ENCODE data around the gene DPH2. TPM values are rescaled to one million over a fixed set of nuclear protein-coding genes. Genes with fewer than 3 reads are reported as not detected.

Gene DPH2
- total and polyA plus RNA-seq, 9 donors = 7.2 to 27.0 (median 15.5) TPM

DNA sequence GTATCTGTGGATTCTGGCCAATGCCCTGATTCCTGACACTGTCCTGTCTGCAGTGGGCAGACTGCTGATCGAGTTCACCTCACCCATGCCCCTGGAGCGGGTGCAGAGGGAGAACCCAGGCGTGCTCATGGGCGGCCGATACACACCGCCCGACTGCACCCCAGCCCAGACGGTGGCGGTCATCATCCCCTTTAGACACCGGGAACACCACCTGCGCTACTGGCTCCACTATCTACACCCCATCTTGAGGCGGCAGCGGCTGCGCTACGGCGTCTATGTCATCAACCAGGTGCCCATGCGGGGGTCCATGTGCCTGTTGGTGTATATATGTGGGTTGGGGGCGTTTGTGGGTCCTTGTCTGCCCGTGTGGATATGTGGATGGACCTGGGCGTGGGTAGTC lies 11.8 kb downstream of the DPH2 start:
- H3K4me3 ChIP-seq = no peak overlapping the region
- DNase-seq = no peak
- TF ChIP-seq, protein P1, sequence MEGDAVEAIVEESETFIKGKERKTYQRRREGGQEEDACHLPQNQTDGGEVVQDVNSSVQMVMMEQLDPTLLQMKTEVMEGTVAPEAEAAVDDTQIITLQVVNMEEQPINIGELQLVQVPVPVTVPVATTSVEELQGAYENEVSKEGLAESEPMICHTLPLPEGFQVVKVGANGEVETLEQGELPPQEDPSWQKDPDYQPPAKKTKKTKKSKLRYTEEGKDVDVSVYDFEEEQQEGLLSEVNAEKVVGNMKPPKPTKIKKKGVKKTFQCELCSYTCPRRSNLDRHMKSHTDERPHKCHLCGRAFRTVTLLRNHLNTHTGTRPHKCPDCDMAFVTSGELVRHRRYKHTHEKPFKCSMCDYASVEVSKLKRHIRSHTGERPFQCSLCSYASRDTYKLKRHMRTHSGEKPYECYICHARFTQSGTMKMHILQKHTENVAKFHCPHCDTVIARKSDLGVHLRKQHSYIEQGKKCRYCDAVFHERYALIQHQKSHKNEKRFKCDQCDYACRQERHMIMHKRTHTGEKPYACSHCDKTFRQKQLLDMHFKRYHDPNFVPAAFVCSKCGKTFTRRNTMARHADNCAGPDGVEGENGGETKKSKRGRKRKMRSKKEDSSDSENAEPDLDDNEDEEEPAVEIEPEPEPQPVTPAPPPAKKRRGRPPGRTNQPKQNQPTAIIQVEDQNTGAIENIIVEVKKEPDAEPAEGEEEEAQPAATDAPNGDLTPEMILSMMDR (IDR thresholded peaks at IDR 0.05) = no peak
- TF ChIP-seq POLR2A (IDR thresholded peaks at IDR 0.05) (no peak), EP300 (IDR thresholded peaks at IDR 0.05) (no peak)
- H3K36me3 ChIP-seq = no peaks in the 10 kb centered on the region
- WGBS, 3 donors = 92 to 95% (median 94%) methylated on average over 20 of the region's 20 CpGs
- no peak overlapping the region for H3K27ac ChIP-seq
- H3K4me1 ChIP-seq (ENCODE audit: insufficient read depth) = peaks cover 9% of the 10 kb centered on the region
- no peaks in the 10 kb centered on the region for H3K9me3 ChIP-seq
- intact Hi-C loops (cut with DNase I) = no loop called here
- no peaks in the 10 kb centered on the region for H3K27me3 ChIP-seq

DNA sequence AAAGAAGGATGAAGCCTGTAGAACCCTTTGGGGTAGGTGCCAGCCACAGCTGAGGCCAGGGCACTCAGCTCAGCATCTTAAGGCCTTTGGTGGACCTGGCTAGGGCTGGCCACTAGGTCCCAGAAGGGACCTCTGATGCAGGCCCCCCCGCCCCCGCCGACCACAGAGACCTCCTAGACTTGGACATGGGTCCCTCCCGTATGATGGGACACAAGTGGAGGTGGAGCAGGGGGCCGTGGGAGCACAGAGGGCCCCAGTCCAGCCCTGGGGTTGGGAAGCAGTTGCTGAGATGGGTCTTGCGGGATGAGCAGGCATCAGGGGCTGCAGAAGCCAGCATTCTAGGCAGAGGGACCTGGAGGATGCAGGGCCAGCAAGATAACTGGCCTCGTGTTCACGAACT lies 12.4 kb downstream of the DPH2 start:
- H3K9me3 ChIP-seq = no peaks in the 10 kb centered on the region
- peaks cover 9% of the 10 kb centered on the region for H3K4me1 ChIP-seq (ENCODE audit: insufficient read depth)
- H3K27ac ChIP-seq = no peak overlapping the region
- WGBS, 3 donors = 82 to 91% (median 90%) methylated on average over 8 of the region's 8 CpGs
- H3K36me3 ChIP-seq = no peaks in the 10 kb centered on the region
- no peak for DNase-seq
- H3K4me3 ChIP-seq = no peak overlapping the region
- TF ChIP-seq EP300 (IDR thresholded peaks at IDR 0.05) (no peak), POLR2A (IDR thresholded peaks at IDR 0.05) (no peak)
- TF ChIP-seq, protein P1 (IDR thresholded peaks at IDR 0.05) = no peak
- intact Hi-C loops (cut with DNase I) = no loop called here
- H3K27me3 ChIP-seq = no peaks in the 10 kb centered on the region

DNA sequence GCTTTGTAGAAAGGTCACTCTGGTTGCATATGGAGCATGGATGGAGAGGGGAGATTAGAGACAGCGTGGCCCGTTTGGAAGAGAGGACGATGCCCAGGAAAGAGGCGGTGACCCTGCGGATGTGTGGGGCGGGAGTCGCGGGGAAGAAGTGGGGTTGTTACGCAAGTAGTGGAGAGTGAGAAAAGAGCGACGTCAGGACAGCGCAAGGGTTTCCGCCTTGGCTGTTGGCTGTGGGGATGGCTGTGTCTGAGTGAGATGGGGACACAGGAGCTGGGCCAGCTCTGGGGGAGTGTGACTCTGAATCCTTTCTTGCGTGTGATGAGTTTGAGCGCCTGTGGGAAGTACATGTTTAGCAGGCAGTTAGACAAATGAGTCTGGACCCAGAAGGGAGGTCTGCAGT lies 13.0 kb downstream of the DPH2 start:
- Histone ChIP-seq H3K4me3 (no peak overlapping the region), H3K36me3 (no peaks in the 10 kb centered on the region), H3K27ac (no peak overlapping the region), H3K27me3 (no peaks in the 10 kb centered on the region), H3K9me3 (no peaks in the 10 kb centered on the region), H3K4me1 (ENCODE audit: insufficient read depth) (peaks cover 9% of the 10 kb centered on the region)
- intact Hi-C loops (cut with DNase I) = no loop called here
- WGBS, 3 donors = 82 to 85% (median 83%) methylated on average over 15 of the region's 15 CpGs
- TF ChIP-seq POLR2A (IDR thresholded peaks at IDR 0.05) (no peak), EP300 (IDR thresholded peaks at IDR 0.05) (no peak)
- TF ChIP-seq, protein P1 (IDR thresholded peaks at IDR 0.05) = no peak
- no peak for DNase-seq

DNA sequence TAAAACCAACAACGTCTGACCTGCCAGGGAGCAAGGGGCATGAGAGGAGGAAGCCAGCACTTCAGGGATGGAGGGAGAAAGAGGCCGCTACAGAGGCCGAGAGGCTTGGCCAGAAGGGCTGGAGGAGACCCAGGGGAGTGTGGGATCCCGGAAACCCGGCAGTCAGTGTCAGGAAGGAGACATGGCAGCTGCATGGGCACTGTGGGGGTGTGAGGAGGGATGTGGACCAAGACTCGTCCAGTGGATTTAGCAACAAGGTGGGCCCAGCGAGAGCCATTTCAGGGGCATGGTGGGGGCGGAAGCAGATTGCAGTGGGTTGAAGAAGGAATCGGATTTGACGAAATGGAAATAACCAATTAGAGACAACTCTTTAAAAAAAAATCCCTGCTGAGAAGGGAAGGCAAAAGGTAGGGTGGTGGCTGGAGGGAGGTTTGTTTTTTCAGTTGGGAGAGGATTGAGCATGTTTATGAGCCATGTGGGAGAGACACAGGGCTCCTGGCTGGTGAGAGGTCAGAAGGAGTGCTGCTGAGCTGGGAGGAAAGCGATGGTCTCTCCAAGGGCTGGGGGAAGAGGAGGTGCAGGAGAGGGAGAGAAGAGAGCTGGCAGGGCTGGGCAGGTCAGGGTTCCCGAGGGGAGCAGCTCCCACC lies 13.6 kb downstream of the DPH2 start:
- intact Hi-C loops (cut with DNase I) = no loop called here
- Histone ChIP-seq H3K27me3 (no peaks in the 10 kb centered on the region), H3K9me3 (no peaks in the 10 kb centered on the region), H3K36me3 (no peaks in the 10 kb centered on the region), H3K4me1 (ENCODE audit: insufficient read depth) (peaks cover 7% of the 10 kb centered on the region), H3K4me3 (no peak overlapping the region), H3K27ac (no peak overlapping the region)
- DNase-seq = no peak
- 57 to 64% (median 62%) methylated on average over 12 of the region's 12 CpGs for WGBS, 3 donors
- TF ChIP-seq EP300 (IDR thresholded peaks at IDR 0.05) = no peak
- TF ChIP-seq, protein P1 (IDR thresholded peaks at IDR 0.05) = no peak
- no peak for TF ChIP-seq POLR2A (IDR thresholded peaks at IDR 0.05)
